Left colon (tissue), 2 donors: ENCODE results near the gene MEX3A. TPM values are rescaled to one million over a fixed set of nuclear protein-coding genes. Genes with fewer than 3 reads are reported as not detected.
"Not testable (repeated sequence)": the region's sequence is repeated elsewhere in the genome, so short reads cannot be mapped to it uniquely, and the experiment has no call there.

Experiments used
- ATAC-seq: fragments of 200-7000 bp; cut with Tn5 transposase; one replicate; pipeline ENCODE4 v1.9.1; 2020; ENCODE audit warnings: mild to moderate bottlenecking, moderate library complexity
- DNase-seq, 2 donors: peaks; one replicate each; pipeline ENCODE4 v3.0.0-alpha.2; 2020
- intact Hi-C, 2 donors: fragments of 100-400 bp; cut with DNase I in 1 of 2; cut with micrococcal nuclease in 1 of 2; formaldehyde crosslinking; loops; one replicate each; pipeline versions ENCODE4 v1.11.2 to v1.14.0; 2022; cut with DNase I, micrococcal nuclease
- total RNA-seq, 2 donors: library from RNA; stranded (reverse); fragmentation: NEBNext Ultra II Directional; extraction: Animal tissue kit (Norgen Biotek cat#: 25700); gene quantifications; one replicate each; pipeline ENCODE4 v1.2.1, GENCODE V29; 2021
- donor health status: DM: no; HTN: no; CAD: no.
- donor health status: DM: yes; HTN: yes; CAD: no.

MEX3A gene
- total RNA-seq, 2 donors from 2014 or later: 0.78 to 1.1 TPM

DNA sequence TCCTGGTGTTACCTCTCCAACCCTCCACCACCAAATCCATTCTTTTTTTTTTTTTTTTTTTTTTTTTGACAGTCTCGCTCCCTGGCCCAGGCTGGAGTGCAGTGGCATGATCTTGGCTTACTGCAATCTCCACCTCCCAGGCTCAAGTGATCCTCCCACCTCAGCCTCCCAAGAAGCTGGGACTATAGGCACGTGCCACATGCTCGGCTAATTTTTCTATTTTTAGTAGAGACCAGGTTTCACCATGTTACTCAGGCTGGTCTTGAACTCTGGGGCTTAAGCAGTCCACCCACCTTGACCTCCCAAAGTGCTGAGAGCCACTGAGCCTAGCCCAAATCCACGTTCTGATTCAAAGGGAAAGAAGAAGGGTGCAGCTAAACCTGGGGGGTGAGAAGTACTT is 38.7 kb upstream of the MEX3A start:
- DNase-seq, intact Hi-C loops, ATAC-seq: not testable (repeated sequence)

DNA sequence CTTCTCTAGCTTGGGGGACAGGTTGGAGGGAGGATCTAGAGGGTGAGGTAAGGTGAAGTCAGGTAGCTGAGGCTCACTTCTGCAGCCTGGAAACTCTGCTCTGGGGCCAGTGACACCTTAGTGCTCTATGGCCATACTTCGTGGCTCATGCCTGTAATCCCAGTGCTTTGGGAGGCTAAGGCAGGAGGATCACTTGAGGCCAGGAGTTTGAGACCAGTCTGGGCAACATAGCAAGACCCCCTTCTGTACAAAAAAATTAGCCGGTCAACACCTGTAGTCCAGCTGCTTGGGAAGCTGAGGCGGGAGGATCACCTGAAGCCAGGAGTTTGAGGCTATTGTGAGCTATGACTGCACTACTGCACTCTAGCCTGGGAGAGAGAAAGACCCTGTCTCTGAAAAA is 38.1 kb upstream of the MEX3A start:
- ATAC-seq: no peak
- no peak for DNase-seq
- intact Hi-C loops: no loop called here

DNA sequence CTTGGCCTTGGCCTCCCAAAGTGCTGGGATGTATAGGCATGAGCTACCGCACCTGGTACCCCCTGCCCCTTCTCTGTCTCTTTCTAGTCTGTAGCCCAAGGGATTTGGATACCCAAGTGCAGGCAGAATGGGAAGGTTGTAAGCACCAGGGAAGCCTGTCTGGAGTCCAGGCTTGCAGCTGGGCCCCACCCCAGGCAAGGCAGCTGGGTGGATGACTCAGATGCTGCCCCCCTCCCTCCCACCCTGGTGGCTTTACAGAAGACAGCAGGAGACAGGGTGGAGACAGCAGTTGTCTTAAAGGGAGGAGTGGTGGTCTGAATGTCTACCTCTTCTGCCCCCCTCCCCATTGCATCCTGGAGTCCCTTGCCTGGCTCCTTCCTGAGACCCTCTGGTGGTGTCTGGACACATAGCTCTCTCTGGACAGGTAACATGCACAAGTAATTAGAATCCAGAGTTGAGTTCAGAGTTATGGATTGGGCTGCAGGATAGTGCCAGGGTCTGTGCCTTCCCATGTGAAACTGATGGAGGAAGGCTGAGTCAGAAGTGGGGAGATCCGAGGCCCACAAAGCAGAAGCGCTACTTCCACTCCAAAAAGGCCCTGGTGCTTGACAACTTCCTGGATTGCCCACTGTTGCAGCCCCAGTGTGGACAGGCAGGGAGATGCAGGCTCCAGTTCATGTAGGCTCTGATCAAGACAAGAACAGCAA is 37.4 kb upstream of the MEX3A start:
- peak; percentile 65 to 75 for DNase-seq
- intact Hi-C loops: no loop called here
- peak; percentile 12 for ATAC-seq

DNA sequence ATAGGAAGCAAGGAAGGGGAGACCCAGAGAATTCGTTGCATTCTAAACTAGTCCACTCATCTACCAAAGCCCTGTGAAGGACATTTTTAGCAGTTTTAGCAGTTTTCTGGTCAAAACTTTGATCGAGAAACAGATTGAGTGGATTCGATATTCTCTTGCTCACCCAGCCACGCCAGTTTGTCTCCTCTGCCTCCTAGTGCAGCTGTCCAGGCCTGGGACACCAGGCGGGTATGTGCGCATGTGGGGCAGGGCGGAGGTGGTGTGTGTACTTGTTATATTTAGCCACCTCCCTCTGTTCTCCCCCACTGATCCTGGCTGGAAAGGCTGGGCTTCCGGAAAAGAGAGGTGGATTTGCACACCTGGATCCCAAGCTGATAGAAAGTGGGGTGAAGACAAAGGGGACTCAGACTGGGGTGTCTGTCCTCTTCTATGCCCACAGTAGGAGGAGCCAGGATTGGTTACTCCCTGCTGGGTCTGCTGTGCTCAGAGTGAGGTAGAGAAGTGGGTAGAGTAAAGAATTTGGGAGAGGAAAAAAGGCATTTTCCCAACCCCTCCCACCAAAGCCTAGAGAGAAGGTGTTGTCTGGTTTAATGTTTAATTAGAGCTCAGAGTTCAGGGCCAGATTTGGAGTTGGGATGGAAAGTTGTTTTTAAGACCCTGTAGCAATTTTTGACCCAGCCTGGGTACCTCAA is 36.1 kb upstream of the MEX3A start:
- peak; percentile 85 to 92 for DNase-seq
- ATAC-seq: peak; percentile 58
- intact Hi-C loops: no loop called here

GRCh38 chr1:156117414-156118176 is 35.3 kb upstream of the MEX3A start:
- no peak for ATAC-seq
- no peak for DNase-seq
- intact Hi-C loops: no loop called here

GRCh38 chr1:156116731-156117130 is 34.5 kb upstream of the MEX3A start:
- intact Hi-C loops, ATAC-seq, DNase-seq: not testable (repeated sequence)

DNA sequence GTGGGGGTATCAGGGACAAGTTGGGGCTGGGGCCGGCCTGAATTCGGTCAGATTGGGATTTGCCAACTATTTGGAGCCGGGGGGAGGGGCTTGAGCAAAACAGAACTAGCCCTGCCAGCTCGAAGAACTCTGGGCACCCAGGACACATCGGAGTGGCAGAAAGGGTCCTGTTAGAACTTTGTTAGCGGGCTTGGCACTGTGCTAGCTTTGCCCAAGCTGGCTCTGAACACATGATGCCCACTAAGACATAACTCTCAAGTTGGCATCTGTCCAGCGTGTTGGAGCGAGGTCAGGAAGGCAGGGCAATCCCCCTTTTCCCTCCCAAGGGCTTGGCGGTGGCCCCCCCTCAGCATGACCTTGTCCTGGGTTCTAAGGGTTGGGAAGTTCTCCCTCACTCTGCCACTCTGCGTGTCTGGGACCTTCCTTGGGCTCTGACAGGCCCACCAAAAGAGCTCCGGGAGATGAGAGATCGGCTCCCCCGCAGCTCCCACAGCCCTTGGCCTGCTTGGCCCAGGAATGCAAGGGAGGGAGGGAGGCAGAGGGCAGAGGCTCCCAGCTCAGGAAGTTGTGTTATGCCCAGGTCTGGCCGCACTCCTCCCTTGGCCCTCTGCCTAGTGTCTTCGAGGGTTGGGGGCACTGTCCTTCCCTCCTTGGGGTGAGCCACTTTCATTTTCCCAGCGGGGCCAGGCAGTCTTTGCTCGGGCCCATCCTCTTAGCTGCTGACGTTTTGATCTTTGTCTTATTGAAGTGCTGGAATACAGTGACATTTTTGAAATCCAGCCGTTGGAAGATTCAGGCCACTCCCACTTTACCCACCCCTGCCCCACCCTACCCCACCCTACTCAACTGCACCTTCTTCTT is 33.5 kb upstream of the MEX3A start:
- peak; percentile 75 for DNase-seq
- intact Hi-C loops: no loop called here

GRCh38 chr1:156114919-156115513 is 32.8 kb upstream of the MEX3A start:
- ATAC-seq (peak; percentile 40), DNase-seq (no peak)
- intact Hi-C loops: no loop called here

More for the DNA sequence above, 33.5 kb upstream of the MEX3A start:
- ATAC-seq: peak; percentile 50

- peak; percentile 92 to 93 for DNase-seq
- intact Hi-C loops: no loop called here
- peak; percentile 69 for ATAC-seq
Observed at GRCh38 chr1:156114101-156114918, 32.0 kb upstream of the MEX3A start, which contains the start of gene LMNA. TSS of gene LMNA (plus strand) at chr1:156114711. CDS start at chr1:156114919, 208 bp downstream.

DNA sequence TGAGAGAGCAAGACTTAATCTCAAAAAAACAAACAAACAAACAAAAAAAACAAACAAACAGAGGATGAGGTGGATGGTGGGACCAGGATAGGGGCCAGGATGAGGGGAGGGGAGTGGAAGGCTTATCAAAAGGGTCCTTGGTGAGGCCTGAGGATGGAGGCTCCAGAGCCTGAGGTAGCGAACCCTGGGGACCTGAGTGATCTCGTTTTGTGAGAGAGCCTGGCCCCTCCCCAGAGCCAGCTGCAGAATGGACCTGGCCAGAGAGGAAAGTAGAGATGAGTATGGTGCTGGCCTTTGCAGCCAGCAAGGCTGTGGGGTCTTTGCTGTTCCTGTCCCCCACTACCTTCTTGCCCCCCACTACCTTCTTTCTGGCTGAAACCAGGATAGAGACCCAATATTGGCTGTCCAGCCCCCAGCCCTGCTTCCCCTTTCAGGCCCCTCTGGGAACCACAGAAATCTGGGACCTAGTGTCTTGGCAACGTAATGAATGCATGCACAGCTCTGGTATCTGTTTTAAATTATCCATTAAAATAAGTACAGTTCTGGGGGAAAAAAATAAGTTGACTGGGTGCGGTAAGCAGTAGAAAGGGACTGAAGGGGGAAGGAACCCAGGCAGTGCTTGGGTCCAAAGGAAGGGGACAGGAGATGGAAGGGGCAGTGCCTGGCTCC is 31.2 kb upstream of the MEX3A start:
- ATAC-seq: no peak
- no peak for DNase-seq
- intact Hi-C loops: no loop called here

- DNase-seq: peak in 1 of 2 donors; percentile 36
- intact Hi-C loops: no loop called here
- ATAC-seq: no peak
Observed at GRCh38 chr1:156112276-156113137, 30.2 kb upstream of the MEX3A start.

GRCh38 chr1:156111355-156111962 is 29.2 kb upstream of the MEX3A start:
- ATAC-seq: no peak
- intact Hi-C loops: no loop called here
- DNase-seq: no peak

GRCh38 chr1:156110252-156110651 is 28.0 kb upstream of the MEX3A start:
- DNase-seq: no peak
- intact Hi-C loops: no loop called here
- no peak for ATAC-seq

GRCh38 chr1:156108664-156109241 is 26.5 kb upstream of the MEX3A start:
- intact Hi-C loops: no loop called here
- ATAC-seq: no peak
- DNase-seq: no peak

- intact Hi-C loops: no loop called here
- no peak for ATAC-seq
- DNase-seq: no peak
Observed at GRCh38 chr1:156108057-156108456, 25.8 kb upstream of the MEX3A start.
